Mononuclear cell (primary cell): ENCODE data around the gene ZFP64. TPM values are rescaled to one million over a fixed set of nuclear protein-coding genes. Genes with fewer than 3 reads are reported as not detected.

ENCODE experiments used
- H3K27me3 ChIP-seq: 2 replicates; pipeline ENCODE4 v1.6.0; 2011; ENCODE audit warnings: low read length, control low read depth; ENCODE audit not compliant: insufficient read depth
- H3K4me1 ChIP-seq: 2 replicates; pipeline ENCODE4 v1.5.1; 2011; ENCODE audit warnings: mild to moderate bottlenecking, low read length, control low read depth; ENCODE audit not compliant: insufficient read depth
- H3K4me3 ChIP-seq: 2 replicates; pipeline ENCODE4 v1.5.1; 2011; ENCODE audit warnings: mild to moderate bottlenecking, low read length, moderate library complexity
- H3K9me3 ChIP-seq: 2 replicates; pipeline ENCODE4 v1.5.1; 2011; ENCODE audit warnings: low read depth, mild to moderate bottlenecking, control low read depth, low read length
- total RNA-seq: library from RNA; depleted of rRNA; stranded (reverse); fragments of >200 nt; gene quantifications from one replicate; pipeline ENCODE4 v1.2.3, GENCODE V29; 2012

Gene ZFP64
- total RNA-seq, 1 donor: 2.9 TPM

DNA sequence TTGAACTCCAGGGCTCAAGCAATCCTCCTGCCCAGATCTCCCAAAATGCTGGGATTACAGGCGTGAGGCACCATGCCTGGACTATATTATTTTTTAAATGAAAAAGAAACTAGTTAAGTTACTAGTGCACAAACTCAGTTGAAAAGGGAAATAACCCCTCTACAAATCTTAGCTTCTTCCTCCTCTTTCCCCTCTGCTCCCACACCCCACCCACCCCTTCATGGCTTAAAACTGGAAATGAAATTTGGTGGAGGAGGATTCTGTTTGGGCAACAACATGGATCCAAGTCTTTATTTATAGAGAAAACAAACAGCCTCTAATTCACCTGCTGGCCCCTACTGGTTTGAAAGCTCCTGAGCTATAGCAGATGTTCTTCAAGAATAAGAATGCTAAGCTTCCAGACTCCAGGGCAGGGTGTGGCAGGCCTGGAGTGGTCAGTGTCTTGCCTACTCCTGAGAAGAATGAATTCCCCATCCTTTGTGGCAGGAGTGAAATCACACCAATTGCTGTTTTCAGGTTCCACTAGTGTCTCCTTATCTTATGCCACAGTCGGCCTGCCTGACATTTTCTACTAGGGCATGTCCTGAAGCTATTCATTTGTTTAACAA, 73.5 kb downstream of the ZFP64 start:
- Histone ChIP-seq H3K27me3 (no peaks in the 10 kb centered on the region), H3K9me3 (no peaks in the 10 kb centered on the region), H3K4me3 (no peak overlapping the region), H3K4me1 (no peaks in the 10 kb centered on the region)

DNA sequence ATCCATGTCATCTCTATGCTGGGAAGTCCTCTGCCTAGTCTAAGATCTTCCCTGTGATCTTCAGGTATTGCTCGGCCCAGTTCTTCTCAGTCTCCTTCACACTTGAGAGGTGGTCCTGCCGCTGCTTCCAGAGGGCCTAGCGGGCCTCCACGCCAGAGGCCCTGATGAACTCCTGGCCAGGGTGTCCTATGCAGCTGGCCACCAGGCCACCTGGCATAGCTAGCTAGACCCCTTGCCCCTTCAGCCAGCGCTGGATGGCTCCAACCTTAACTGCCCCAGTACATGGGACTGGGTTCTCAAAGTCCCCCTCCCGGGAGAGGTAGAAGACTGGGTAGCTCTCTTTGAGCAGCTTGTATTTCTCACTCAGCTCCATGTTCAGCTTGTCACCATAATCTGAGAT, 81.1 kb downstream of the ZFP64 start:
- H3K4me1 ChIP-seq: peaks cover 8% of the 10 kb centered on the region
- no peak overlapping the region for H3K4me3 ChIP-seq
- H3K9me3 ChIP-seq: no peaks in the 10 kb centered on the region
- H3K27me3 ChIP-seq: peaks cover 12% of the 10 kb centered on the region

DNA sequence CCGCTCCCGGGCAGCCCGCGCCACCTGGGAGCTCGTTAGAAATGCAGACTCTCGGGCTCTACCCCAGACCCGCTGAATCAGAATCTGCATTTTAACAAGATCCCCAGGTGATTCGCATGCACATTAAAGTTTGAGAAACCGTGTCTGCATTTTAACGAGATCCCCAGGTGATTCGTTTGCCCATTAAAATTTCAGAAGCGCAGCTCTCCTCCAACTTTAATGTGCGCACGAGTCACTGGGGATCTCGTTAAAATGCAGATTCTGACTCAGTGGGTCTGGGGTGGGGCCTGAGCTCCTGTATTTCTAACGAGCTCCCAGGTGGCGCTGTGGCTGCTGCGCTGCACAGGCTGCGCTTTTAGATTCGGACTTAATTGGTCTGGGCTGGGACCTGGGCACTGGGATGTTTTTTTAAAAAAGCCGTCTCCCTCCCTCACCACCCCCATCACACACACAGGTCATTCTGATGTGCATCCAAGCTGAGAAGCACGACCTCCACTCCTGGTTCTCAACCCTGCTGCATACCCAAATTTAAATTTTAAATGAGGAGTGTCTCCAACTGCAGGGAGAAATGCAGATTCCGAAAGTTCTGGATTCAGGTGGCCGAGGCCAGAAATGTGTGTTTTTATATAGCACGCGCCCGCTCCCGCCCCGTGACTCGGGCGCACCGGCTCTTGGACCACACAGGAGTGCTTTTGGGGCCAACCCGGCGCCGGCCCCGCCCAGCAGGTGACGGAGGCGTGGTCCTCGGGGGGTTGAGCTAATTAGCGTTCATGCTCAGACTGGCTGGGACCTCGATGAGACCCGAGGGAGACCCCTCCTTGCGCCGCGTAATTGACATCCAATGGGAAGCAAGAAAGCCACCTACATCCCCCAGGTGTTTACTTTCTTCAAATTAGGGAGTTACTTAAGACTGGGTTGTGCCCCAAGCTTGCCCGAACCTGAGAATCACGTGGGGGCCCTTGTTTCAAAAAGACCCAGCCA, 85.8 kb downstream of the ZFP64 start:
- no peaks in the 10 kb centered on the region for H3K9me3 ChIP-seq
- H3K4me3 ChIP-seq: no peak overlapping the region
- H3K27me3 ChIP-seq: peaks cover 30% of the 10 kb centered on the region
- peaks cover 32% of the 10 kb centered on the region for H3K4me1 ChIP-seq

DNA sequence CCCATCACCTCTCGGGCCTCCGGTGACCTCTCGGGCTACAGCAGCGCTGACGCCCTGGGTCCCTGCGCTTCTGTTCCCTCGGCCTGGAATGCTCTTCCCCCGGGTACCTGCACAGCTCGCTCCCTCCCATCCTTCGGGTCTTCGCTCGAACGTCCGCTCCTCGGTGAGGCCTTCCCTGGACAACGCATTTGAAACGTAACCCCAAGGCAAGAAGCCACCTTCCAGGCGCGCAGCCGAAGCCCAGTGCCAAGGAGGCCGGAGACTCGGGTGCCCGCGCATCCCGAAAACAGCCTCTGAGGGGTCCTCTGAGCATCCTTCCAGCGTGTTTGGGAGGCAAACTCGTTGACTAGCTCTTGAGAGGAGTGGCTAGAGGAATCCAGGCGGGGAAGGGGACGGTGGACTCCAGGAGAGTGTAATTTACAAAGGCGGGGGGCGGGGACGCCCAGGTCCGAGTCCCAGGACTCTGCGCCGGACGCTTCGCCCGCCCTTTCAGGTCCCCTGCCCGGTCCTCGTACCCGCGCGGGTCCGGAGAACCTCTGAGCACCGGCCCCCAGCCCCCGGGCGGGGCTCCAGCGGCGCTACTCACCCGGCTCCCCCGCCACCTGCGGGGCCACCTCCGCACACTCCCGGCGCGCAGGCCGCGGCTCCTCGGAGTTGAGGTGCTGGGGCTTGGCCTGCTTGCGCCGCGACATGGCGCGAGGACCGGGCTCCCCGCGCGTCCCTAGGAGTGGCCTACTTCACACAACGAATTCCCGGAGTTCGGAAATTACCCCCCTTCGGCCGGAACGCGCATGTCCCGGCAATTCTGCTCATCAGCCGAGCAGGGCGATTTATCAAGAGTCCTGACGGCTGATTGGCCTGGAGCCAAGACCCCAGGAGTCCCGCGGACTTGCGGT, 86.8 kb downstream of the ZFP64 start:
- H3K4me3 ChIP-seq: no peak overlapping the region
- H3K27me3 ChIP-seq: peaks cover 30% of the 10 kb centered on the region
- peaks cover 32% of the 10 kb centered on the region for H3K4me1 ChIP-seq
- H3K9me3 ChIP-seq: no peaks in the 10 kb centered on the region

DNA sequence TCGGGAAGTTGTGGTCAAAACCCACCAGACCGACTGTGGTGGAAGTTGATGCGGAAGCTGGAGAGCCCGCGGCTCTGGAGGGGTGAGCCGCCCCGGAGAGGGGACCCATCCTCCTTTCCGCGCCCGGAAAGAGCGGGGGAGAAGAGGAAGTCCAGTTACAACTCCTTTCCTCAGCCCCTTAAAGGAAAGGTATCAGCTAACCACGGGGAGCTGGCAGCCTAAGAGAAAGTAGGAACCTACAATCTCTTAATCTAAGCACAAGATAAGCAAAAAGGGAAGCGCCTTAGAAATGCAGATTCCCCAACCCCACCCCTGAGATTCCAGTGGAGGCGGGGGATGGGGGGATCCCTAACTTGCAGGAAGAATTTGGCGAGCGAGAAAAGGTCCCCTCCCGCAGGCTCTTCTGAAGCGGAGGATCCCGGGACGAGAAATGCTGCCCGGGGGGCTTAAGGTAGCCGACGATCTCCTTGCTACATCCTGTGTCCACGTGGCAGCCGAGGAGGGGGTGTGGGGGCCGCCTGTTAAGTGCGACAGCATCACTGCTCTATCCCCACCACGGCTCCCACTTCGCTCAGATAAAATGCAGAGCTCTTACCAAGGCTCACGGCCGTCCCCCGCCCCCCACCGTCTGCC, 87.5 kb downstream of the ZFP64 start:
- Histone ChIP-seq H3K9me3 (no peaks in the 10 kb centered on the region), H3K4me1 (peaks cover 32% of the 10 kb centered on the region), H3K4me3 (no peak overlapping the region), H3K27me3 (peaks cover 30% of the 10 kb centered on the region)

DNA sequence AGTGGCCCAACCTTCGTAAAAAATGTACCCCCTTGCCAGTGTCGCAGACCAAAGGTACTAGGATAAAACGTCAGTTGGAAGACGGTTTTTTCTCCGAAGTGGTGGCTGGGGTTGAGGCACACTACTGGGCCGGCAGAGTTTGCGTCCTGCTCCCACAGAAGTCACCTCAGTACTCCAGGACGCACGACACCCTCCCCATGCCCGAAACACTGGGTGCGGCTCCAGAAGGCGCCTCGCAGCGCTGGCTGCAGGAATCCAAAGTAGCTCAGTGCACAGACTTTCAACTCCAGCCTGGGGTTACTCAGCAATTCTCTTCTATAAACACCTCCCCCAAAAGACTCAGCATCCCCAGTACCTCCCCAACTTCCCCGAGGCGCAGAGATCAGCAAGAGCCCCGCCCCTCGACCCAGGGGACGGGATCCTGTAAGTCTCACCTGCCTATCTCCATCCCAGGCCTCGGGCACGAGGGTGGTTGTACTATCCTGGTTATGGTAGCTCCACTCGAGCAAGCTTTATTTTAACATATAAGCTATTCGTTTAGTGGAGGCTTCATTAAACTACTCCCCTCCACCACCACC, 88.2 kb downstream of the ZFP64 start:
- H3K9me3 ChIP-seq: no peaks in the 10 kb centered on the region
- H3K27me3 ChIP-seq: peaks cover 30% of the 10 kb centered on the region
- H3K4me1 ChIP-seq: peaks cover 32% of the 10 kb centered on the region
- H3K4me3 ChIP-seq: no peak overlapping the region

DNA sequence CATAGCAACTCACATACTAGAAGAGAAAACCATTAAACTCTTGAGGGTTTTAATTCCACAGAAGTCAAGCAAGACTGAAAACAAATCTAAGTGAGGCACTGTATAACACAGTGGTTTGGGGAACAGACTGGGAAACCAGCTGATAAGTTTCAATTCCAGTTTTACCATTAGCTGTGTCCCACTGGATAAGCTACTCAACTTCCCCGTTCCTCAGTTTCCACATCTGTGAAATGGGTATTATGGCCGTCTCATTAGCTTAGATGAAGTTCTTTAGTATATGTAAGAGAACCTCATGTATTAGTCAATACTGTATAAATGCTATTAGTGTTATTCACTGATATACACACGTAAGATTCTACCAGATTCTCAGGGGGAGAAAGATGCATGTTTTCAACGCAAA, 89.0 kb downstream of the ZFP64 start:
- H3K27me3 ChIP-seq: peaks cover 30% of the 10 kb centered on the region
- peaks cover 32% of the 10 kb centered on the region for H3K4me1 ChIP-seq
- H3K9me3 ChIP-seq: no peaks in the 10 kb centered on the region
- no peak overlapping the region for H3K4me3 ChIP-seq

DNA sequence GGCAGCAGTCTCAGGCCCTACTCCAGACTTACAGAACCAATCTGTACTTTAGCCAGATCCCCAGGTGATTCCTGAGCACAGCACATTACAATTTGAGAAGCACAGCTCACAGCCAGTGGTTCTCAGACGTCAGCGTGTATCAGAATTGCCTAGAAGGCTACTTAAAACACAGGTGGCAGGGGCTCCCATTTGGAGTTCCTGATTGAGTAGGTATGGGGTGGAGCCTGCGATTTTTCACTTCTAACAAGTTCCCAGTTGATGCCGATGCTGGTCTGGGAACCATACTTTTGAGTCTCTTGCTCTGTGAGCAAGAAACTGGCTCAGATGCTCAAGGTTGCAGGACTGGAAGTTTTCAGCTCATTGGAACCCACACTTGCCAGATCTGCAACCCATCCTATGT, 89.5 kb downstream of the ZFP64 start:
- H3K4me1 ChIP-seq: peaks cover 32% of the 10 kb centered on the region
- H3K9me3 ChIP-seq: no peaks in the 10 kb centered on the region
- peaks cover 30% of the 10 kb centered on the region for H3K27me3 ChIP-seq
- H3K4me3 ChIP-seq: no peak overlapping the region
